GM12874 (cell line): Measurements from ENCODE around the gene AJAP1.

ENCODE experiments used
- TF ChIP-seq, protein P1 (sequence below): IDR thresholded peaks from 2 replicates; pipeline ENCODE4 v1.5.1; 2011; ENCODE audit warnings: low read depth, mild to moderate bottlenecking, control low read depth, low read length, moderate library complexity; ENCODE audit not compliant: insufficient read depth

Gene AJAP1

DNA sequence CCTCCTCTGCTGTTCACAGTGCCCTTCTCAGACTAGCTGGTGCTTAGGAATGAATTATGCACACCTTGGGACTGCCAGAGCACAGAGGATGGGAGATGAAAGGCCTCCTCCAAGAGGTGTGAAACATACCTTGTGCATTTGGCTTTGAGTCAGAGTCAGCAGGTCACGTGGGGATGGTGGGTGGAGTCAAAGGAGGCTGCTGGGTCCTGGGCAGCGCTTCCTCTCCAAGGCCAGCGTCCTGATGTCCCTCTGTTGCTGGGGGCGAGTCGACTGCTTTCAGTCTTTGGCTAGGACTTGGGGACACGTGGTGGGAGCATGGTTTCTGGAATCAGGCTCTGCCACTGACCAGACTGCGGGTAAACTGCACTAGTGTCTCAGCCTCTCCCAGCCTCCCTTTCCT is 91.2 kb downstream of the AJAP1 start:
- TF ChIP-seq, protein P1, sequence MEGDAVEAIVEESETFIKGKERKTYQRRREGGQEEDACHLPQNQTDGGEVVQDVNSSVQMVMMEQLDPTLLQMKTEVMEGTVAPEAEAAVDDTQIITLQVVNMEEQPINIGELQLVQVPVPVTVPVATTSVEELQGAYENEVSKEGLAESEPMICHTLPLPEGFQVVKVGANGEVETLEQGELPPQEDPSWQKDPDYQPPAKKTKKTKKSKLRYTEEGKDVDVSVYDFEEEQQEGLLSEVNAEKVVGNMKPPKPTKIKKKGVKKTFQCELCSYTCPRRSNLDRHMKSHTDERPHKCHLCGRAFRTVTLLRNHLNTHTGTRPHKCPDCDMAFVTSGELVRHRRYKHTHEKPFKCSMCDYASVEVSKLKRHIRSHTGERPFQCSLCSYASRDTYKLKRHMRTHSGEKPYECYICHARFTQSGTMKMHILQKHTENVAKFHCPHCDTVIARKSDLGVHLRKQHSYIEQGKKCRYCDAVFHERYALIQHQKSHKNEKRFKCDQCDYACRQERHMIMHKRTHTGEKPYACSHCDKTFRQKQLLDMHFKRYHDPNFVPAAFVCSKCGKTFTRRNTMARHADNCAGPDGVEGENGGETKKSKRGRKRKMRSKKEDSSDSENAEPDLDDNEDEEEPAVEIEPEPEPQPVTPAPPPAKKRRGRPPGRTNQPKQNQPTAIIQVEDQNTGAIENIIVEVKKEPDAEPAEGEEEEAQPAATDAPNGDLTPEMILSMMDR: no peak

- TF ChIP-seq, protein P1: no peak
These were observed 95.0 kb downstream of the AJAP1 start for GRCh38 chr1:4749406-4749805.

- TF ChIP-seq, protein P1: no peak
These were observed 95.8 kb downstream of the AJAP1 start for GRCh38 chr1:4750177-4750576.

- TF ChIP-seq, protein P1: no peak
These were observed 97.7 kb downstream of the AJAP1 start for GRCh38 chr1:4752059-4752458.

- TF ChIP-seq, protein P1: no peak
These were observed 100.4 kb downstream of the AJAP1 start for GRCh38 chr1:4754816-4755215.

GRCh38 chr1:4755301-4755845 is 101.0 kb downstream of the AJAP1 start:
- TF ChIP-seq, protein P1: no peak

- TF ChIP-seq, protein P1: no peak
These were observed 101.6 kb downstream of the AJAP1 start for GRCh38 chr1:4755864-4756504.
